HG02852 (cell line): ENCODE measurements around the gene RASAL2.
"Not testable (repeated sequence)": the region's sequence is repeated elsewhere in the genome, so short reads cannot be mapped to it uniquely, and the experiment has no call there.

Experiments
- ATAC-seq: cut with Tn5 transposase; IDR thresholded peaks from one replicate; pipeline ENCODE4 v1.9.1; 2021; ENCODE audit warnings: mild to moderate bottlenecking, moderate library complexity; ENCODE audit not compliant: unreplicated experiment

The RASAL2 gene

DNA sequence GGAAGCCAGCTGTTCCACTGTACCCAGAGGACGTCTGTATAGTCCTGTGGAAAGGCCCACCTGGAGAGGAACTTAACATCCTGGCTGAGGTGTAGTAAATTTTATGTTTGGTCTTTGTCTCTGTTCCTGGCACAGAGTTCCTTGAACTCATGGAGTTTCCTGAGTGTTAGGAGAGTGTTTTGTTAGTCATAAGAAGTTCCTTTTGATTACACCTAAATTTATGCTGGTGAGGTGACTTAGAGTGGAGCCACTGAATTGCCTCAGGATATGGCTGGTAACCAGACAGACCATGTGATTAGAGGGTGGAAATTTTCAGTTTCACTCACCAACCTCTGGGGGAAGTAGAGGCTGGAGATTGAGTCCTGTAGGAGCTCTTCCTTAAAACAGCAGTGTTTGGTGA, 57.9 kb downstream of the RASAL2 start:
- no peak for ATAC-seq

DNA sequence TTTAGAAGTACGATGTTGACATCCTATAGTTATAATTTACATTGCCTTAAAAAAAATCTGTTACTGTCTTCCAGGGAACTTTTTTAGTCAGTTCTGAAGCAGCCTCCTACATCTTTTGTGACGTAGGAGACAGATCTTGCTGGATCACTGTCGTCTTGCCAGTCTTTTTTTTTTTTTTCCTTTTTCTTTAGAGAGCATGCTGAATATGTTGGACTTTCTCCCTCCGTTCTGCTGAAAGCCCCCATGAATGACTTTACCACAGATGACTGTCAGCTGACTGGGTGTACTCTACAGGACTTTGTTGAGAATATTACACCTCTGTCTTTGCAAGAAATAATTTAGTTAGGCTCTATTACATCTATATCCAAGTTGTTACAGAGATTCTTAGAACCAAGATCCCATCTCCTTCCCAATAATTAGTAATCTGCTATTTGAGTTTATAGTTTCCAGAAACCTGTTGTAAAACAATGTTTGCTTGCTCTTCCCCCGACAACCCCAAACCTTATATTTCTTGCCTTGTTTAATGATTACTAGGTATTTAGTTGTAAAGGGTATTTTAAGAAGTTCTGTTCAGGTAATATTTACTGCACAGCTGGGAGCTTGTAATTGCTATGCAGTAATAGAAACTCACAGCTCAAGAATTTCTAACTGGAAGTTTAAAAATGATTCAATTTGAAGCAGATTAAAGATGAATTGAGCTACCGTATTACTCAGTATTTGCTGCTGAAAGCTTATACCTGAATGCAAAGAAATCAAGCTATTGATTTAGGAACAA, 61.8 kb downstream of the RASAL2 start:
- no peak for ATAC-seq

DNA sequence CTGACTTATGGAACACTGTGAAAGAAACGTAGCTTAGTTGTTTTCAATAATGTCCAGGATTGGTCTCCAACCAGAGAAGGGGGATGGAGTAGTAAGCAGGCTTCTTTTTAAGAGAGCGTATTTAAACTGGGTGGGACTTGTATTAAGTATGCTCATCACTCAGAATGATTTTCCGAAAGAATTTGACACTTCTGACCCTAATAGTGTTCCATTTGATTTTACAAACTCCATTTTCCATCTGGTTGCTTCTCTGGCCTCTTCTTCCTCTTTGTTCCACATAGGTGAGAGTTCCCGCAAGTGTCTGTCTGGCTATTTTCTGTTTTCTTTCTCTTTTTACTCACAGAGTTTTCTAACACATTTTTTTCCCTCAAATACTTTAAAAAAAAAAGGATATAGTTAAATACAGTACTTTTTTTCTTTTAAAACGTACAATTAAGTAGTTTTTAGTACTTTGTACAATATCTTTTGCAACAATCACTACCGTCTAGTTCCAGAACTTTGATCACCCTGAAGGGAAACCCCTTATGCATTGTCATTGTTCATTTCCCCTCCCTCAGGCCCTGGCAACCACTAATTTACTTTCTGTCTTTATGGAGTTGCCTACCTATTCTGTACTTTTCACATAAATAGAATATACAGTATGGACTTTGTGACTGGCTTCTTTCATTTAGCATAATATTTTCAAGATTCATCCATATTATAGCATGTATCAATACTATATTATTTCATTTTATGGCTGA, 67.0 kb downstream of the RASAL2 start:
- ATAC-seq = no peak

DNA sequence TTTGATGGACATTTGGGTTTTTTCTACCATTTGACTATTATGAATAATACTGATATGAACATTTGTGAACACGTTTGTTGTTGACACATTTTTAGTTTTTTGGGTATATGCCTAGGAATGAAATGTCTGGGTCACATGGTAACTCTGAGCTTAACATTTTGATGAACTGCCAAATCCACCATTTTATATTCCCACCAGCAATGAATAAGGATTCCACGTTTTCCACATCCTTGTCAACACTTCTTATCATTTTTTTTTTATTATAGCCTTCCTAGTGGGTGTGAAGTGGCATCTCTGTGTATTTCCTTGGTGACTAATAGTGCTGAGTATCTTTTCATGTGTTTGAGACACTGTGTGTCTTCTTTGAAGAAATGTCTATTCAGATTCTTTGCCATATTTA, 67.6 kb downstream of the RASAL2 start:
- ATAC-seq = no peak

DNA sequence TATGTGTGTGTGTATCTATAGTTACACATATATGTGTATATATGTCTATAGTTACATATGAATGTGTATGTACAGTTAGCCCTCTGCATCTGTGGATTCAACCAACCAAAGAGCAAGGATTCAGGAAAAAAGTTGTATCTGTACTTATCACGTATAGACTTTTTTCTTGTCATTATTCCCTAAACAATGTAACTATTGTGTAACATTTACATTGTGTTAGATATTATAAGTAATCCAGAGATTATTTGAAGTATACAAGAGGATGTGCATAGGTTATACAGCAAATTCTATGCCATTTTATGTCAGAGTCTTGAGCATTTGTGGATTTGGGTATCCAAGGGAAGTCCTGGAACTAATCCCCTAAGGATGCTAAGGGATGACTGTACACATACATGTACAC, 71.3 kb downstream of the RASAL2 start:
- ATAC-seq = no peak

DNA sequence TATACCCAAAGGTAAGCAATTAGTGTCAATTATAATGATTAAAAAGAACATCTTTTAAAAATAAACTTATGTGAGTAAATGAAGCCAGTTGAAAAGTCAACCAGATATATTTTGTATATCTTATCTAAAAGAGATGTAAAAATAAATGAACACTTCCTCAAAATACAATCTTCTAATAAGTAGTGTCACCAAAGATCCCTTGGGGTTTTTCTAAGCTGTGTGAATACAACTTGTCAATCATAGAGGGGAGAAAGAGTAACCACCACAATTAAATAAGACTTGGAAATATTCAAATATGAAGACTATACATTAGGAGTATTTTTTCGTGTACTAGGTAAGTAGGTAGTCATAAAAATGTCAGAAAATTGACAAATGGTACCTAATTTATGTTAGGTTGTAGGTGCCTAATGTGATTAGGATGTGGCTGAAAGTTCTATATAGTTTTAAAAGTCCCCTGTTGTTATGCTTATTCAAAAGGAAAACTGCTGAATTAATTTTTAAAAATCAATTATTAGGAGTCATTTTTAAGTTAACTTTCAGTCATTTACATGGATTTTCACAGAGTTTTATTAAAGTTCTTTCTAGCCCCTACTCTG, 72.6 kb downstream of the RASAL2 start:
- ATAC-seq = no peak

DNA sequence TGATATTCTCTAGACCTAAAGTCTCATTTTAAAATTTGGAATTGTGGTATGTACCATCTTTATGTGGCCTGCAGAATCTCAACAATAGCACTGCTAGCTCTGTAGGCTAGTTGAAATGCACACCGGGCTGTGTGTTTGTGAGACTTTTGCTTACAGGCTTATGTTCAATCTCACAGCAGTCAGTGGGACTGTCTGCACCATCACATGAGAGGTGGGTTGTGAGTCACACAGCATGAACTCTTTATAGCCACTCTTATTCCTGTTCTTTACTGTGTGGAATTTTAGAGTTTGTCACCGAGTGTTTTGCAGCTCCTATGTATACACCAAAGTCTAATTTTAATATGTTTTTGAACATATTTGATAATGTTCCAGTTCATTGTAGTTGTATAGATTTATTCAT, 74.6 kb downstream of the RASAL2 start:
- no peak for ATAC-seq

DNA sequence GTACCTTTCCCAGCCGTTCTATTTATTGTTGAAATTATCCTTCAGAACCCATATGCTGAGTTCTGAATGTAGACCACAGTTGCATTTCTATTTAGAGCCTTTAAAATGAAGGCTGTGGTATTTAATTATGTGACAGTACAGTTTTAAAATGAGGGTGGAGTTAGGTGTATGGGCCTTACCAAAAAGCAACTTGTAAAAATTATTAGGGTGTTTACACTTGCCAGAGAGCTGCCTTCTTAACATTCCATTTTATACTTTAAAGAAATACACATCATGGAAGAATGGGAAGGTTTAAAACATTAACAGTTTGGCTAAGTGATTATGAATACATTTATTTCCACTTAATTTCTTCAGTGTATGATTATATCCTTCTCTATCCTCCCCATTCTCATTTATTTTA, 75.7 kb downstream of the RASAL2 start:
- ATAC-seq = no peak

DNA sequence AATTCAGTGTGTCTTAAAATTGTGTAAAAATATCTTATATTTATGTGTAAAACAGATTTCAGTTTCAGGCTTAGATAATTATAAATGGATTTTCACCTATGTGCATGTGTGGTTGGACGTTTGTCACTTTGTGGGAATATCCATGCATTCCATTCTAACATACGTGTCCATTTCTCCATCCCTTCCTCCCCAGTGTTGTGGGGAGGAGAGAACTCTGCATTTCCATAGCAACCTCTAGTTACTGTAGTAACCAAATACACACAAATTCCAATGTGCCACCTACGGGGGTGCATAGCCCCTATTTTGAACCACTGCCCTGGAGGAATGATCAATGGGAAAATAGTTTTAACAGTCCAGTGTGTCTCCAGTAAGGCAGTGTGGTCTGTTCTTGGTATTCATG, 79.0 kb downstream of the RASAL2 start:
- no peak for ATAC-seq

DNA sequence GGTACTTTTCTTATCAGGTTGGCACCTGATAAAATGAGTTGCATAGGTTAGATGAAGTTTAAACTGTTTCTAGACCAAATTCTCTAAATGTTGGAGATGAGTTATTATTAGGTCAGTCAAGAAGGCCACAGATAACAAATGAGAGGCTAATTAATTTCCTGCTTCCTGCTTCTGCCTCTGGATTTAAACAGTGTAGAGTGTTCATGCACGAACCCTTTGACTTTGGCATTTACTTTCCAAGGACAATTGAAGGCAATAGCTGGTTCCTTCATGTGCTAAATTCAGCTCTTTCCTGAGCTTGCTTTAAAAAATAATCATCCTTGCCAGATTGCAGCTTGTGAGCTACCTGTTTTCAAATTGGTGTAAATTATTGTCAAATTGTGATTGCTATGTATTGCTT, 80.6 kb downstream of the RASAL2 start:
- ATAC-seq = no peak

DNA sequence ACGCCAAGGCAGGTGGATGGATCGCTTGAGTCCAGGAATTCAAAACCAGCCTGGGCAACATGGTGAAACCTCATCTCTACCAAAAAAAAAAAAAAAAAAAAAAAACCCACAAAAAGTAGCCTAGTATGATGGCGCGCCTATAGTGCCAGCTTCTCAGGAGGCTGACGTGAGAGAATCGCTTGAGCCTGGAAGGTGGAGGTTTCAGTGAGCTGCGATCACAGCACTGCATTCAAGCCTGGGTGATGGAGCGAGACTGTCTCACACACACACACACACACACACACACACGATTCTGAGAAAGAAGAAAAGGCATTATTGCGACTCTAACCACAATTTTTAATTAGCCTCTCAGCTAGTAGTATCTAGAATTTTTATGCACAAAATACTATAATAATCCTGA, 86.5 kb downstream of the RASAL2 start:
- ATAC-seq = no peak

DNA sequence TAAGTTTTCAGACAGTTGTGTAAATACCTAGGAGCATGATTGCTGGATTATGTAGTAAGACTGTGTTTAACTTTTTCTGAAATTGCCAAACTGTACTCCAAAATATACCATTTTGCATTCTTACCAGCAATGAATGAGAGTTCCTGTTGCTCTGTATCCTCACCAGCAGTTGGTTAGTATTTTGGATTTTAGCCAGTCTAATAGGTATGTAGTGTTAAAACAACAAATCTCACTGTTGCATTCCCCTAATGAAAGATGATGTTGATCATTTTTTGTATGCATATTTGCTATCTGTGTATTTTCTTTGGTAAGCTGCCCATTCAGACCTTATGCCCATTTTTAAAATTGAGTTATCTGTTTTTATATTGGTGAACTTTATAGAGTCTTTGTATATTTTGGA, 89.9 kb downstream of the RASAL2 start:
- ATAC-seq = no peak

DNA sequence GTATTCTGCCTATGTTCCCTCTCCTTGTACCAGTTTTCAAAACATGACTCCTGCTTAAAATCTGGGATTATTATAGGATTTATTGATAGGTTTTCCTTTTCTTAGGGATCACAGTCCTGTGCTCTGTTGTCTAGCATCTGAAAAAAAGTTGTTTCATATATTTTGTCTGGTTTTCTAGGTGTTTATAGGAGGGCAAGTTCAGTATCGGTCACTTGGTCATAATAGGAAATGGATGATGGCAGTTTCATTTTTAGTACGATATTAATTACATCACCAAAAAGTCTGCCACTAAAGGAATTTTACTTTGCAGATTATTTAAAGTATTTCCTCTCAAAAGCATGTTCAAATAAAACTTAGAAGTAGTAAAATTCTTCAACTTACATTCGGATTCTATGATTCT, 94.4 kb downstream of the RASAL2 start:
- no peak for ATAC-seq

DNA sequence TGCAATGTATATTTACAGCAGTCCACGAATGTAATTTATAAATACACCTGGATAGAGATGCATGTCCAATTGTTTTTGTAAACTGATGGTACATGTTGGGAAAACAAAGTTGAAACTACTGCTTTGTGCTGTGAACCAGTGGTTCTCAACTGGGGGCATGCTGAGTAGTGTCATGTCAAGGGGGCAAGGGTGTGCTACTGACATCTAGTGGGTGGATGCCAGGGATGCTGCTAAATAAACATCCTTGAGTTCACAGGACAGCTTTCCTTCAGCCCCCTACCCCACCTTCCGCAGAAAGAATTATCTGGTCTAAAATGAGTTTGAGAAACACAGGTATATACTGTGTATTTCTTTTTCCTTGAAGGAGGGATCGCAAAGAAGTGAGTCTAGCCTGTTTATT, 95.9 kb downstream of the RASAL2 start:
- peak; percentile 71 for ATAC-seq

DNA sequence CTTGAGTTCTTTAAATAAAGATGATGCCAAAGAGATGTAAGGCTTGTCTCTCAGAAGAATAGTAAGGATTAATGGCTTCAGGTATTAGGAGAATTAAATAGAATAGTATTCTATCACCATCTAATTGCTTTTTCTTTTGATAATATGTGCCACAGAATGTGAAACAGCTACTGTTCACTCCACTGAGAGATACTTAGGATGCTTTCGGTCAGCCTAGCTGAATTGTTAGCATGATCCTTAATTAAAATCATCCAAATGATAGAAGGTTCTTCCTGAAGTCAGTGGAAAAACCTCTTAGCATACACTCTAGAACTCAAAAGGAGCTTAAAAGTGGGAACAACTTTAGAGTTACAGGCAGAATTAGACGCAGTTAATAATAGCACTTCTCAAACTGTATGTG, 97.0 kb downstream of the RASAL2 start:
- no peak for ATAC-seq

DNA sequence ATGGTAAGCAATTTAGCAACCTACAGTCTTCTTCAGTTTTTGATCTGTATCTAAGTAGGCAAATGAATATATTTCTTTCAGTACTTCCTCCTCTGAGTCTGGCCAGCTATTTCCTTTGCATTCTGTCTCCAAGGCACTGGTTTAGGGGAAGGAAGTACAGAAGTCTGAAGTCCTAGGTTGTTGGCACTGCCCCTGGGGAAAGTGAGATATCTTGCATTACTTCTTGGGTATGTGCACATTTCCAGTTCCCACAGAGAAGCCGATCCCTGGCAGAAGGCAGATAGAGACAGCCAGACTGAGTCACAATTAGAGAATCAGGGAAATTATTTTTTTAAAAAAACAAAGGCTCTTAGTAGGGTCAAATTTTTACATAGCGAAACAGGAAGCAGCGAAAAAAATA, 98.8 kb downstream of the RASAL2 start:
- ATAC-seq = no peak

DNA sequence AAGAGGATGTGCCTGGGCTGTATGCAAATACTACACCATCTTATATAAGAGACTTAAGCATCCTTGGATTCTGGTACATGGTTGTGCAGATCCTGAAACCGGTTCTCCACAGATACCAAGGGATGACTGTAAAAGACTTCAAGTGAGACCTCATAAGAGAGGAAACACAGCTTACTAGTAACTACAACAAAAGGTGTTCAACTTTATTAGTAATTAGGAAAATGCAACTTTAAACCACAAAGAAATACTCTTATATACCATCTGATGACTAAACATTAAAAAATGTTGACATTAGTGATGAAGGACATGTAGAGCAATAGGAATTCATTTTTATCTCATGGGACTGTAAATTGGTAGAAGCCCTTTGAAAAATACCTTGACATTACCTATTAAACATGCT, 102.7 kb downstream of the RASAL2 start:
- ATAC-seq = no peak

DNA sequence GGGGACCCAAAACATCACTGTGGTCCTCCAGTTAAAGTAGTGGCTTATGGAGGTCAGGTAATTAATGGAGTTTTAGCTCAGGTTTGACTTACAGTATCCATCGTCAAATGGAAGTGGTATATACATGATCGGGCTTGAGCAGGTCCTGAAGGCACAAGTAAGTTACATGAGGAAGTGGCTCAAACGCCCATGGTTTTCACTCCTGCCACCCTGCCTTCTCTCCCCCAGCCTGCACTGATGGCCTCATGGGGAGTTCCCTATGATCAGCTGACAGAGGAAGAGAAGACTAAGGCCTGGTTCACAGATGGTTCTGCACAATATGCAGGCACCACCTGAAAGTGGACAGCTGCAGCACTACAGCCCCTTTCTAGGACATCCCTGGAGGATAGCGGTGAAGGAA, 108.2 kb downstream of the RASAL2 start:
- ATAC-seq = not testable (repeated sequence)

DNA sequence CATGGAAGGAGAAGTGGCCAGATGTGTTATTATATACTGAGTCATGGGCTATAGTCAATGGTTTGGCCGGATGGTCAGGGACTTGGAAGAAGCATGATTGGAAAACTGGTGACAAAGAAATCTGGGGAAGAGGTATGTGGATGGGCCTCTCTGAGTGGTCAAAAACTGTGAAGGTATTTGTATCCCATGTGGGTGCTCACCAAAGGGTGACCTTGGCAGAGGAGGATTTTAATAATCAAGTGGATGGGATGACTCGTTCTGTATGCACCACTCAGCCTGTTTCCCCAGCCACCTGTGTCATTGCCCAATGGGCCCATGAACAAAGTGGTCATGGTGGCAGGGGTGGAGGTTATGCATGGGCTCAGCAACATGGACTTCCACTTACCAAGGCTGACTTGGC, 108.6 kb downstream of the RASAL2 start:
- ATAC-seq = not testable (repeated sequence)

DNA sequence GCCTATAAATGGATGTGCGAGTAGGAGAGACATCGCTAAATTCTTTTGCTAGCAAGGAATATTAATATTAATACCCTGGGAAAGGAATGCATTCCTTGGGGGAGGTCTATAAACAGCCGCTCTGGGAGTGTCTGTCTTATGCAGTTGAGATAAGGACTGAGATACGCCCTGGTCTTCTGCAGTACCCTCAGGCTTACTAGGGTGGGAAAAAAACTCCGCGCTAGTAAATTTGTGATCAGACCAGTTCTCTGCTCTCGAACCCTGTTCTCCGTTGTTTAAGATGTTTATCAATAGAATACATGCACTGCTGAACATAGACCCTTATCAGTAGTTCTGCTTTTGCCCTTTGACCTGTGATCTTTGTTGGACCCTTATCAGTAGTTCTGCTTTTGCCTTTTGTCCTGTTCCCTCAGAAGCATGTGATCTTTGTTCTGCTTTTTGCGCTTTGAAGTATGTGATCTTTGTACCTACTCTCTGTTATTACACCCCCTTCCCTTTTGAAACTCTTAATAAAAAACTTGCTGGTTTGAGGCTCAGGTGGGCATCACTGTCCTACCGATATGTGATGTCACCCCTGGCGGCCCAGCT, 114.5 kb downstream of the RASAL2 start:
- not testable (repeated sequence) for ATAC-seq

DNA sequence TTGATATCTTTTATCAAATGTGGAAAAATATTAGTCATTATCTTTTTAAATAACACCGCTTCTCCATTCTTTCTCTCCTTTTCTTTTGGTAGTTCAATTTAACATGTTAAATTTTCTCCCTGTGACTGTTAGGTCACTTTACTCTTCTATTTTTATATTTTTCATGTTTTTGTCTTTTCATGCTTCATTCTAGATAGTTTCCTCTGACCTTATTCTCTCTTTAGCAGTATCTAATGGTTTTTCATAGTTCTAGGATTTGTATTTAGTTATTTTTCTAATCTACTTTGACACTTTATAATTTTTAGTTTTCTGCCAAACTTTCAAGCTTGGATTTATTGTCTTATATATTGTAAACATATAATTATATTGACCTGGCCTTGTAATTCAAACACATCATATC, 116.0 kb downstream of the RASAL2 start:
- ATAC-seq = no peak

DNA sequence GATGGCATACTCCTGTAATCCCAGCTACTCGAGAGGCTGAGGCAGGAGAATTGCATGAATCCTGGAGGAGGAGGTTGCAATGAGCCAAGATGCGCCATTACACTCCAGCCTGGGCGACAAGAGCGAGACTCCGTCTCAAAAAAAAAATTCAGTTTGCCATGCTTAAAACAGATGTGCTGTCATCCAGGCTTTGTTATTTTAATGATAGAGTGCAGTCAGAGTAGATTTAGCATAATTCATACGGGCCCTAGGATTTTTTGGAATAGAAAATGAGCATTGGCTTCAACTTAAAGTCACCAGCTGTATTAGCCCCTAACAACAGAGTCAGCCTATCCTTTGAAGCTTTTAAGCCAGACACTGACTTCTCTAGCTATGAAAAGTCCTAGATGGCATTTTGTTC, 124.6 kb downstream of the RASAL2 start:
- no peak for ATAC-seq
